GM18867 (cell line): ENCODE data around the gene CRISPLD2.

Source experiments
- ATAC-seq: cut with Tn5 transposase; IDR thresholded peaks from one replicate; pipeline ENCODE4 v1.9.1; 2021; ENCODE audit warnings: mild to moderate bottlenecking, moderate library complexity; ENCODE audit not compliant: unreplicated experiment

Gene CRISPLD2

GRCh38 chr16:84948851-84949610 is 129.2 kb downstream of the CRISPLD2 start:
- ATAC-seq: no peak

GRCh38 chr16:84949772-84950436 is 130.1 kb downstream of the CRISPLD2 start:
- no peak for ATAC-seq

GRCh38 chr16:84950906-84951305 is 131.1 kb downstream of the CRISPLD2 start:
- ATAC-seq: no peak

- ATAC-seq: peak; percentile 68
Observed at GRCh38 chr16:84952335-84953189, 132.8 kb downstream of the CRISPLD2 start.

- ATAC-seq: no peak
Observed at GRCh38 chr16:84953190-84953746, 133.5 kb downstream of the CRISPLD2 start.

- no peak for ATAC-seq
Observed at GRCh38 chr16:84955427-84955826, 135.6 kb downstream of the CRISPLD2 start.

- no peak for ATAC-seq
Observed at GRCh38 chr16:84957192-84957591, 137.4 kb downstream of the CRISPLD2 start.

GRCh38 chr16:84957792-84958191 is 138.0 kb downstream of the CRISPLD2 start:
- ATAC-seq: no peak
